ENCODE results near the gene ADORA2B.

Gene ADORA2B

DNA sequence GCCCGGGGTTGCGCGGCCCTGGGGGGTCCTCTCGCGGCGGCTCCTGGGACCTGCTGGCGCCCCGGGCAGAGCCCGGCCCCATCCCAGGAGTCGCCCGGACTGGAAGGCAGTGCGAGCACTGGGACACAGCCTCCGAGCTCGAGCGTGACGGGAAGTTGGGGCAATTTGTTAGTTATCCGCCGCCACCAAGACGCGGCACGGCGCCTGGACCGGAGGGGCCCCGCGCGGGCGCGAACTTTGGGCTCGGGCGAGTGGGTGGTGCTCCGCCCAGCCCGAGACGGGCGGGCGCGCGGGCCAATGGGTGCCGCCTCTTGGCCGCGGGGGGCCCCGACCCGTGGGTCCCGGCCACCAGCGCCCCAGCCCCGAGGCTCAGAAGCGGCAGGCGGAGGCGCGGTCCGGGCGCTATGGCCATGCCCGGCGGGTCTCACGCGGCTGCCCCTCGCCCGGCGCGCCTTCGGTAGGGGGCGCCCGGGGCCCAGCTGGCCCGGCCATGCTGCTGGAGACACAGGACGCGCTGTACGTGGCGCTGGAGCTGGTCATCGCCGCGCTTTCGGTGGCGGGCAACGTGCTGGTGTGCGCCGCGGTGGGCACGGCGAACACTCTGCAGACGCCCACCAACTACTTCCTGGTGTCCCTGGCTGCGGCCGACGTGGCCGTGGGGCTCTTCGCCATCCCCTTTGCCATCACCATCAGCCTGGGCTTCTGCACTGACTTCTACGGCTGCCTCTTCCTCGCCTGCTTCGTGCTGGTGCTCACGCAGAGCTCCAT is at the start of gene ADORA2B (continued):
- TF ChIP-seq, protein P1, sequence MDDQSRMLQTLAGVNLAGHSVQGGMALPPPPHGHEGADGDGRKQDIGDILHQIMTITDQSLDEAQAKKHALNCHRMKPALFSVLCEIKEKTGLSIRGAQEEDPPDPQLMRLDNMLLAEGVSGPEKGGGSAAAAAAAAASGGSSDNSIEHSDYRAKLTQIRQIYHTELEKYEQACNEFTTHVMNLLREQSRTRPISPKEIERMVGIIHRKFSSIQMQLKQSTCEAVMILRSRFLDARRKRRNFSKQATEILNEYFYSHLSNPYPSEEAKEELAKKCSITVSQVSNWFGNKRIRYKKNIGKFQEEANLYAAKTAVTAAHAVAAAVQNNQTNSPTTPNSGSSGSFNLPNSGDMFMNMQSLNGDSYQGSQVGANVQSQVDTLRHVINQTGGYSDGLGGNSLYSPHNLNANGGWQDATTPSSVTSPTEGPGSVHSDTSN (CRISPR knock-in tag; IDR thresholded peaks at IDR 0.05) = peak; percentile 90; the same call in 1 of the 2 replicates
- TF ChIP-seq ZNF596 (tag by site-specific recombination; IDR thresholded peaks at IDR 0.05) (peak; percentile 36; the same call in 1 of the 2 replicates), ZBTB20 (tag by site-specific recombination; IDR thresholded peaks at IDR 0.05) (peak; percentile 27; the same call in 1 of the 2 replicates), ZNF37A (tag by site-specific recombination; IDR thresholded peaks at IDR 0.05) (no peak), SETDB1 (IDR thresholded peaks at IDR 0.05; ENCODE audit: insufficient read length, low read length) (no peak), ZSCAN16 (tag by site-specific recombination; IDR thresholded peaks at IDR 0.05) (no peak), ZNF112 (tag by site-specific recombination; IDR thresholded peaks at IDR 0.05) (no peak), ZNF501 (tag by site-specific recombination; IDR thresholded peaks at IDR 0.05) (peak; percentile 84; the same call in 1 of the 2 replicates), KLF16 (tag by site-specific recombination; IDR thresholded peaks at IDR 0.05) (peak; percentile 70; the same call in 1 of the 2 replicates), REPIN1 (tag by site-specific recombination; IDR thresholded peaks at IDR 0.05; ENCODE audit: low read depth) (no peak), ZBTB17 (tag by site-specific recombination; IDR thresholded peaks at IDR 0.05) (0 out of 2 replicates have a peak, but pooled peaks have one; percentile 30), ZIC2 (tag by site-specific recombination; IDR thresholded peaks at IDR 0.05) (peak; percentile 10; the same call in 1 of the 2 replicates), ZNF654 (tag by site-specific recombination; IDR thresholded peaks at IDR 0.05; ENCODE audit: low read depth) (peak; percentile 26), WT1 (tag by site-specific recombination; IDR thresholded peaks at IDR 0.05) (no peak), ZNF2 (tag by site-specific recombination; IDR thresholded peaks at IDR 0.05) (peak; percentile 62), ZNF138 (tag by site-specific recombination; IDR thresholded peaks at IDR 0.05; ENCODE audit: borderline replicate concordance) (no peak), SP2 (tag by site-specific recombination; IDR thresholded peaks at IDR 0.05) (peak; percentile 20; the same call in 1 of the 2 replicates), ZBTB21 (tag by site-specific recombination; IDR thresholded peaks at IDR 0.05) (no peak), ZNF626 (tag by site-specific recombination; IDR thresholded peaks at IDR 0.05) (no peak), ZNF76 (tag by site-specific recombination; IDR thresholded peaks at IDR 0.05; ENCODE audit: borderline replicate concordance, low read depth) (peak; percentile 76)
- TF ChIP-seq, protein P2, sequence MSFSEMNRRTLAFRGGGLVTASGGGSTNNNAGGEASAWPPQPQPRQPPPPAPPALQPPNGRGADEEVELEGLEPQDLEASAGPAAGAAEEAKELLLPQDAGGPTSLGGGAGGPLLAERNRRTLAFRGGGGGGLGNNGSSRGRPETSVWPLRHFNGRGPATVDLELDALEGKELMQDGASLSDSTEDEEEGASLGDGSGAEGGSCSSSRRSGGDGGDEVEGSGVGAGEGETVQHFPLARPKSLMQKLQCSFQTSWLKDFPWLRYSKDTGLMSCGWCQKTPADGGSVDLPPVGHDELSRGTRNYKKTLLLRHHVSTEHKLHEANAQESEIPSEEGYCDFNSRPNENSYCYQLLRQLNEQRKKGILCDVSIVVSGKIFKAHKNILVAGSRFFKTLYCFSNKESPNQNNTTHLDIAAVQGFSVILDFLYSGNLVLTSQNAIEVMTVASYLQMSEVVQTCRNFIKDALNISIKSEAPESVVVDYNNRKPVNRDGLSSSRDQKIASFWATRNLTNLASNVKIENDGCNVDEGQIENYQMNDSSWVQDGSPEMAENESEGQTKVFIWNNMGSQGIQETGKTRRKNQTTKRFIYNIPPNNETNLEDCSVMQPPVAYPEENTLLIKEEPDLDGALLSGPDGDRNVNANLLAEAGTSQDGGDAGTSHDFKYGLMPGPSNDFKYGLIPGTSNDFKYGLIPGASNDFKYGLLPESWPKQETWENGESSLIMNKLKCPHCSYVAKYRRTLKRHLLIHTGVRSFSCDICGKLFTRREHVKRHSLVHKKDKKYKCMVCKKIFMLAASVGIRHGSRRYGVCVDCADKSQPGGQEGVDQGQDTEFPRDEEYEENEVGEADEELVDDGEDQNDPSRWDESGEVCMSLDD (tag by site-specific recombination; IDR thresholded peaks at IDR 0.05) = 0 out of 2 replicates have a peak, but pooled peaks have one; percentile 38
- TF ChIP-seq, protein P3, sequence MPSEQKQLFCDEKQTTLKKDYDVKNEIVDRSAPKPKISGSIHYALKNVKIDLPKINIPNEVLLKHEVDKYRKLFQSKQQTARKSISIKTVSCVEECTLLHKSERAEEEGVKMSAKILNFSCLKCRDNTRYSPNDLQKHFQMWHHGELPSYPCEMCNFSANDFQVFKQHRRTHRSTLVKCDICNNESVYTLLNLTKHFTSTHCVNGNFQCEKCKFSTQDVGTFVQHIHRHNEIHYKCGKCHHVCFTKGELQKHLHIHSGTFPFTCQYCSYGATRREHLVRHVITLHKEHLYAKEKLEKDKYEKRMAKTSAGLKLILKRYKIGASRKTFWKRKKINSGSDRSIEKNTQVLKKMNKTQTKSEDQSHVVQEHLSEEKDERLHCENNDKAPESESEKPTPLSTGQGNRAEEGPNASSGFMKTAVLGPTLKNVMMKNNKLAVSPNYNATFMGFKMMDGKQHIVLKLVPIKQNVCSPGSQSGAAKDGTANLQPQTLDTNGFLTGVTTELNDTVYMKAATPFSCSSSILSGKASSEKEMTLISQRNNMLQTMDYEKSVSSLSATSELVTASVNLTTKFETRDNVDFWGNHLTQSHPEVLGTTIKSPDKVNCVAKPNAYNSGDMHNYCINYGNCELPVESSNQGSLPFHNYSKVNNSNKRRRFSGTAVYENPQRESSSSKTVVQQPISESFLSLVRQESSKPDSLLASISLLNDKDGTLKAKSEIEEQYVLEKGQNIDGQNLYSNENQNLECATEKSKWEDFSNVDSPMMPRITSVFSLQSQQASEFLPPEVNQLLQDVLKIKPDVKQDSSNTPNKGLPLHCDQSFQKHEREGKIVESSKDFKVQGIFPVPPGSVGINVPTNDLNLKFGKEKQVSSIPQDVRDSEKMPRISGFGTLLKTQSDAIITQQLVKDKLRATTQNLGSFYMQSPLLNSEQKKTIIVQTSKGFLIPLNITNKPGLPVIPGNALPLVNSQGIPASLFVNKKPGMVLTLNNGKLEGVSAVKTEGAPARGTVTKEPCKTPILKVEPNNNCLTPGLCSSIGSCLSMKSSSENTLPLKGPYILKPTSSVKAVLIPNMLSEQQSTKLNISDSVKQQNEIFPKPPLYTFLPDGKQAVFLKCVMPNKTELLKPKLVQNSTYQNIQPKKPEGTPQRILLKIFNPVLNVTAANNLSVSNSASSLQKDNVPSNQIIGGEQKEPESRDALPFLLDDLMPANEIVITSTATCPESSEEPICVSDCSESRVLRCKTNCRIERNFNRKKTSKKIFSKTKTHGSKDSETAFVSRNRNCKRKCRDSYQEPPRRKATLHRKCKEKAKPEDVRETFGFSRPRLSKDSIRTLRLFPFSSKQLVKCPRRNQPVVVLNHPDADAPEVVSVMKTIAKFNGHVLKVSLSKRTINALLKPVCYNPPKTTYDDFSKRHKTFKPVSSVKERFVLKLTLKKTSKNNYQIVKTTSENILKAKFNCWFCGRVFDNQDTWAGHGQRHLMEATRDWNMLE (tag by site-specific recombination; conservative IDR thresholded peaks at IDR 0.05; ENCODE audit: low read depth) = no peak
- TF ChIP-seq, protein P4, sequence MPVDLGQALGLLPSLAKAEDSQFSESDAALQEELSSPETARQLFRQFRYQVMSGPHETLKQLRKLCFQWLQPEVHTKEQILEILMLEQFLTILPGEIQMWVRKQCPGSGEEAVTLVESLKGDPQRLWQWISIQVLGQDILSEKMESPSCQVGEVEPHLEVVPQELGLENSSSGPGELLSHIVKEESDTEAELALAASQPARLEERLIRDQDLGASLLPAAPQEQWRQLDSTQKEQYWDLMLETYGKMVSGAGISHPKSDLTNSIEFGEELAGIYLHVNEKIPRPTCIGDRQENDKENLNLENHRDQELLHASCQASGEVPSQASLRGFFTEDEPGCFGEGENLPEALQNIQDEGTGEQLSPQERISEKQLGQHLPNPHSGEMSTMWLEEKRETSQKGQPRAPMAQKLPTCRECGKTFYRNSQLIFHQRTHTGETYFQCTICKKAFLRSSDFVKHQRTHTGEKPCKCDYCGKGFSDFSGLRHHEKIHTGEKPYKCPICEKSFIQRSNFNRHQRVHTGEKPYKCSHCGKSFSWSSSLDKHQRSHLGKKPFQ (tag by site-specific recombination; IDR thresholded peaks at IDR 0.05) = peak; percentile 55; the same call in 1 of the 2 replicates
- TF ChIP-seq, protein P5, sequence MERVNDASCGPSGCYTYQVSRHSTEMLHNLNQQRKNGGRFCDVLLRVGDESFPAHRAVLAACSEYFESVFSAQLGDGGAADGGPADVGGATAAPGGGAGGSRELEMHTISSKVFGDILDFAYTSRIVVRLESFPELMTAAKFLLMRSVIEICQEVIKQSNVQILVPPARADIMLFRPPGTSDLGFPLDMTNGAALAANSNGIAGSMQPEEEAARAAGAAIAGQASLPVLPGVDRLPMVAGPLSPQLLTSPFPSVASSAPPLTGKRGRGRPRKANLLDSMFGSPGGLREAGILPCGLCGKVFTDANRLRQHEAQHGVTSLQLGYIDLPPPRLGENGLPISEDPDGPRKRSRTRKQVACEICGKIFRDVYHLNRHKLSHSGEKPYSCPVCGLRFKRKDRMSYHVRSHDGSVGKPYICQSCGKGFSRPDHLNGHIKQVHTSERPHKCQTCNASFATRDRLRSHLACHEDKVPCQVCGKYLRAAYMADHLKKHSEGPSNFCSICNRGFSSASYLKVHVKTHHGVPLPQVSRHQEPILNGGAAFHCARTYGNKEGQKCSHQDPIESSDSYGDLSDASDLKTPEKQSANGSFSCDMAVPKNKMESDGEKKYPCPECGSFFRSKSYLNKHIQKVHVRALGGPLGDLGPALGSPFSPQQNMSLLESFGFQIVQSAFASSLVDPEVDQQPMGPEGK (tag by site-specific recombination; IDR thresholded peaks at IDR 0.05) = peak; percentile 32; the same call in 1 of the 2 replicates
- TF ChIP-seq, protein P6, sequence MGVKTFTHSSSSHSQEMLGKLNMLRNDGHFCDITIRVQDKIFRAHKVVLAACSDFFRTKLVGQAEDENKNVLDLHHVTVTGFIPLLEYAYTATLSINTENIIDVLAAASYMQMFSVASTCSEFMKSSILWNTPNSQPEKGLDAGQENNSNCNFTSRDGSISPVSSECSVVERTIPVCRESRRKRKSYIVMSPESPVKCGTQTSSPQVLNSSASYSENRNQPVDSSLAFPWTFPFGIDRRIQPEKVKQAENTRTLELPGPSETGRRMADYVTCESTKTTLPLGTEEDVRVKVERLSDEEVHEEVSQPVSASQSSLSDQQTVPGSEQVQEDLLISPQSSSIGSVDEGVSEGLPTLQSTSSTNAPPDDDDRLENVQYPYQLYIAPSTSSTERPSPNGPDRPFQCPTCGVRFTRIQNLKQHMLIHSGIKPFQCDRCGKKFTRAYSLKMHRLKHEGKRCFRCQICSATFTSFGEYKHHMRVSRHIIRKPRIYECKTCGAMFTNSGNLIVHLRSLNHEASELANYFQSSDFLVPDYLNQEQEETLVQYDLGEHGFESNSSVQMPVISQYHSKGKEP (tag by site-specific recombination; IDR thresholded peaks at IDR 0.05) = no peak

Data from HEK293 (cell line).